BE2C (cell line): ENCODE data around the gene PPP1R1B.

ENCODE experiments used
- DNase-seq: peaks from one replicate; pipeline ENCODE4 v3.0.0-alpha.2; 2020
- H3K27me3 ChIP-seq: fragments of 250-450 bp; sonication (Bioruptor Pico); 2 replicates; pipeline ENCODE4 v1.5.1; 2020; ENCODE audit warnings: mild to moderate bottlenecking
- H3K36me3 ChIP-seq: fragments of 250-450 bp; sonication (Bioruptor Pico); 2 replicates; pipeline ENCODE4 v1.5.1; 2020; ENCODE audit warnings: mild to moderate bottlenecking
- H3K4me1 ChIP-seq: fragments of 250-450 bp; sonication (Bioruptor Pico); 2 replicates; pipeline ENCODE4 v1.5.1; 2020
- H3K4me3 ChIP-seq: 2 replicates; pipeline ENCODE4 v1.5.1; 2011; ENCODE audit warnings: low read depth, low read length
- H3K9me3 ChIP-seq: fragments of 250-450 bp; sonication (Bioruptor Pico); 2 replicates; pipeline ENCODE4 v1.5.1; 2020
- CTCF ChIP-seq: IDR thresholded peaks from 2 replicates; pipeline ENCODE4 v1.5.1; 2012; ENCODE audit warnings: mild to moderate bottlenecking, low read depth, low read length

The PPP1R1B gene

GRCh38 chr17:39662551-39663339 lies 36.0 kb downstream of the PPP1R1B start:
- Histone ChIP-seq H3K4me3 (no peak overlapping the region), H3K36me3 (peaks cover 8% of the 10 kb centered on the region; the same call in 1 of the 2 replicates), H3K9me3 (no peaks in the 10 kb centered on the region), H3K27me3 (peaks cover 6% of the 10 kb centered on the region; the same call in 1 of the 2 replicates), H3K4me1 (peaks cover 9% of the 10 kb centered on the region)
- TF ChIP-seq CTCF: no peak
- DNase-seq: no peak

DNA sequence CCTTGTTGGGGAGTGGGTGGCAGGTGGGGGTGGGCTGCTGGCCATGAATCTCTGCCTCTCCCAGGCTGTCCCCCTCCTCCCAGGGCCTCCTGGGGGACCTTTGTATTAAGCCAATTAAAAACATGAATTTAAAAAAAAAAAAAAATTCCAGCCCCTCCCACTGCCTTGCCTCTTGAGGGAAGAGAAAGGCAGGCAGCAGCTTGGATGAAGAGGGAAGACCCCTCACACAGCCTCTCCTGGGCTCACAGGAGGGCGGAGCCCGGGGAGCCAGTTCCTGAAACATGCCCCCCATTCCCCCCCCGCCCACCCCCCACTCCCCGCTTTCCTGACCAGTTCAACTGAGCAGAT lies 36.6 kb downstream of the PPP1R1B start:
- no peak for DNase-seq
- no peaks in the 10 kb centered on the region for H3K9me3 ChIP-seq

DNA sequence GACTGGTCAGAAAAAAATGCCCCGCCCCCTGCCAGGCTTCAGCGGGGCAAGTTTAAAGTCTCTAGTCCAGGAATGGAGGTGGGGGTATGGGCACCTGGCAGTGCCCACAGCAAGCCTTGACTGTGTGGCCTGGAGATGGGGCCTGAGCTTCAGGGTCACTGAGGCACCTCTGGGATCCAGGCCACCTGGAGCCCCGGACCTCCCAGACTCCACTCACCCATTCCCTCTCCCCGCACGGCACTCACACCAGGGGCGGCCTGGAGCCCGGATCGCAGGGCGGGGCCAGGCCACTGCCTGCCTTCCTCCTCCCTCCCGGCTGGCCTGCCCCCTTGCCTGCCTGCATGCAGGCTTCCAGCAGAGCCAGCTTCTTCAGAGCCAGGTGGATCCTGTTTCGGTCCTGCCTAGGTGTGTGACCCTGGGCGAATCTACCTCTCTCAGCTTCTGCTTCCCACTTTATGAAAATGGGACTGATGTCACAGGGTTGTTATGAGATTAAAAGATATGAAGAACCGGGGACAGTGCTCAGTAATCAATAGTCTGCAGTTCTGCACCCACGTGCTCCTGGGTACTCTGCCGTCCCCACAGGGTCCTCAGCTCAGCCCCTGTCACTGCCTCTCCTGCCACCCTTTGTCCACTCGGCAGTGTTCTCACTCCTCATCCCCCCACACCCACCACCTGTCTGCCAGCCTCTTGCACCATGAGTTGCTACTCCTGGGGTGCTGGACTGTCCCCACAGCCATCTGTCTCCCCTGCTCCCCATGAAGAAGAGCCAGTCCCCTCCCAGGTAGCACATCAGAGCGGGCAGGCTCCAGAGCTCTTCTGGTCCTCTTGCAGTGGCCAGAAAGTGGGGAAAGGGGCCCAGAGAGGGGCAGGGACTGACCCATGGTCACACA lies 37.2 kb downstream of the PPP1R1B start:
- Histone ChIP-seq H3K36me3 (peaks cover 8% of the 10 kb centered on the region; the same call in 1 of the 2 replicates), H3K27me3 (peaks cover 11% of the 10 kb centered on the region; the same call in 1 of the 2 replicates), H3K4me3 (no peak overlapping the region), H3K9me3 (no peaks in the 10 kb centered on the region), H3K4me1 (peaks cover 9% of the 10 kb centered on the region)
- TF ChIP-seq CTCF: no peak
- peak; percentile 37 for DNase-seq

More for the DNA sequence above, 36.6 kb downstream of the PPP1R1B start:
- H3K4me3 ChIP-seq: no peak overlapping the region
- no peak for TF ChIP-seq CTCF
- H3K27me3 ChIP-seq: peaks cover 7% of the 10 kb centered on the region; the same call in 1 of the 2 replicates
- peaks cover 8% of the 10 kb centered on the region; the same call in 1 of the 2 replicates for H3K36me3 ChIP-seq
- peaks cover 9% of the 10 kb centered on the region for H3K4me1 ChIP-seq

DNA sequence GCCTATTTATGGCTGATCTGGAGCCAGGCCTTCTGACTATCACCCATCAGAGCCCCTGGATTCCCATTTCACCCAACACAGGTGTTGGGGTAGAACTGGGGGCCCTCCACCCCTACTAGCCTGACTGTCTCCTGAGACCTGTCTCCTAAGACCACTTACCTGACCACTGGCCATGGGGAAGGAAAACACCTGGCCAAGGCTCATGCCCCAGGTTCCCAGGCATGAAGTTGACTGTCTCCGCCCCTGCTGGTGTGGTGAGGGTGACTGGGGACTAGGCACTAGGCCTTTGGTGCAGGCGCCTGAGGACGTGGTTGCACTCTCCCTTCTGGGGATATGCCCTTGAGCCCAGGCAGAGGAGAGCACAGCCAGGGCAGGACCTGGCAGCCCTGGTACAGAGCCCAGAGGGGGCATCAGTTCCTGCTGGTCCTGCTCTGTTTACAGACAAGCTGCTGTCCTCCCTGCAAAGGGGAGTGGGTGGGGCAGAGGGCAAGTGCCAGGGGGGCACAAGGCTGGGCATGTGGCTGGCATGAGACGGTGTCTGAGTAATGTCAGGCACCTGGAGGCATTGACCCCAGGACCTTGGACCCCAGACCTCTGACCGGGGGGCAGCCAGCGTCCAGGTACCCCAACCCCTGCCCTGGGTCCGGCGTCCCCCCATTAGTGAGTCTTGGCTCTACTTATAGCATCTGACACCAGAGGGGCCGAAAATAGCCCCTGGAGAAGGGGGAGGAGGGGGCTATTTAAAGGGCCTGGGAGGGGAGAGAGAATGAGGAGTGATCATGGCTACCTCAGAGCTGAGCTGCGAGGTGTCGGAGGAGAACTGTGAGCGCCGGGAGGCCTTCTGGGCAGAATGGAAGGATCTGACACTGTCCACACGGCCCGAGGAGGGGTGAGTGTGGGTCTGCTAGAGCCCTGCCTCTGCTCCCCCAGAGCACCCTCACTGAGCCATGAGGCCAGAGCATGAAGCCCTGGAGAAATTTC lies 38.1 kb downstream of the PPP1R1B start, which contains the start of gene TCAP:
TSS of gene TCAP (plus strand) at position 769 of the 981 bp plus-strand sequence. CDS start at position 780, 11 bp downstream.
- Histone ChIP-seq H3K4me1 (peaks cover 9% of the 10 kb centered on the region), H3K36me3 (peaks cover 8% of the 10 kb centered on the region; the same call in 1 of the 2 replicates), H3K4me3 (no peak within 1 kb of the TSS), H3K9me3 (no peaks in the 10 kb centered on the region), H3K27me3 (peaks cover 15% of the 10 kb centered on the region; the same call in 1 of the 2 replicates)
- TF ChIP-seq CTCF: no peak
- DNase-seq: no peak

GRCh38 chr17:39665642-39666224 lies 39.0 kb downstream of the PPP1R1B start:
- H3K4me3 ChIP-seq: no peak overlapping the region
- peaks cover 5% of the 10 kb centered on the region; the same call in 1 of the 2 replicates for H3K36me3 ChIP-seq
- peak; percentile 22; the same call in 1 of the 2 replicates for TF ChIP-seq CTCF
- no peaks in the 10 kb centered on the region for H3K9me3 ChIP-seq
- peak; percentile 46 for DNase-seq
- H3K27me3 ChIP-seq: peaks cover 15% of the 10 kb centered on the region; the same call in 1 of the 2 replicates
- peaks cover 9% of the 10 kb centered on the region for H3K4me1 ChIP-seq
